PC-9 (cell line): ENCODE data around the gene GRIN2A. TPM values are rescaled to one million over a fixed set of nuclear protein-coding genes. Genes with fewer than 3 reads are reported as not detected.

Experiments
- BruUV-seq: library from RNA; stranded (reverse); fragments of 400-500 nt; replicated peaks from 2 replicates; lab custom pipeline; 2021; lab: Mats Ljungman, UMichigan
- CTCF ChIA-PET: fragments of 300-600 bp; sonication (Branson Sonifier 250); formaldehyde crosslinking; loops from one replicate; lab custom pipeline; 2022; ENCODE audit warnings: antibody characterized with exemption; lab: Charles Lee
- POLR2A ChIA-PET: fragments of 300-600 bp; sonication (Branson Sonifier 250); formaldehyde crosslinking; loops from one replicate; lab custom pipeline; 2022; ENCODE audit warnings: antibody characterized with exemption; ENCODE audit not compliant: unreplicated experiment; lab: Charles Lee
- DNase-seq, 2 experiments: peaks; one replicate each; pipeline versions ENCODE4 v3.0.0 to v3.0.0-alpha.2; 2015 to 2022; ENCODE audit warnings: mixed read lengths in 1 of 2
- H2AFZ ChIP-seq: fragments of 200-600 bp; sonication (generic); 2 replicates; pipeline ENCODE4 v1.8.1; 2017; ENCODE audit warnings: antibody characterized with exemption
- H3F3A ChIP-seq: fragments of 200-600 bp; sonication (generic); 2 replicates; pipeline ENCODE4 v1.8.1; 2017; ENCODE audit warnings: antibody characterized with exemption, mild to moderate bottlenecking, low read depth; ENCODE audit not compliant: insufficient read depth
- H3K27ac ChIP-seq: fragments of 200-600 bp; sonication (generic); 2 replicates; pipeline ENCODE4 v1.6.1; 2016; ENCODE audit warnings: mixed run types
- H3K27me3 ChIP-seq: fragments of 200-600 bp; sonication (generic); 2 replicates; pipeline ENCODE4 v1.6.1; 2016; ENCODE audit warnings: low read depth, mixed run types; ENCODE audit not compliant: insufficient read depth
- H3K36me3 ChIP-seq: fragments of 200-600 bp; sonication (generic); 2 replicates; pipeline ENCODE4 v1.6.1; 2016; ENCODE audit warnings: low read depth, mixed run types
- H3K4me1 ChIP-seq: fragments of 200-600 bp; sonication (generic); replicated peaks from 2 replicates; pipeline ENCODE4 v1.6.1; 2016; ENCODE audit warnings: mixed run types; ENCODE audit not compliant: insufficient read depth
- H3K4me2 ChIP-seq: fragments of 200-600 bp; sonication (generic); 2 replicates; pipeline ENCODE4 v1.6.1; 2017; ENCODE audit warnings: mixed run types
- H3K4me3 ChIP-seq: fragments of 200-600 bp; sonication (generic); 2 replicates; pipeline ENCODE4 v1.6.1; 2016; ENCODE audit warnings: mixed run types
- H3K79me2 ChIP-seq: fragments of 200-600 bp; sonication (generic); 2 replicates; pipeline ENCODE4 v1.6.1; 2017; ENCODE audit warnings: low read depth, mixed run types
- H3K9me2 ChIP-seq: fragments of 200-600 bp; sonication (generic); 2 replicates; pipeline ENCODE4 v1.8.1; 2017; ENCODE audit warnings: mild to moderate bottlenecking; ENCODE audit not compliant: insufficient read depth
- H3K9me3 ChIP-seq: fragments of 200-600 bp; sonication (generic); 2 replicates; pipeline ENCODE4 v1.8.1; 2016; ENCODE audit warnings: low read depth; ENCODE audit not compliant: insufficient read depth
- H4K20me1 ChIP-seq: fragments of 200-600 bp; sonication (generic); 2 replicates; pipeline ENCODE4 v1.8.1; 2017; ENCODE audit not compliant: insufficient read depth
- EZH2 ChIP-seq: fragments of 200-600 bp; sonication (generic); IDR thresholded peaks from 2 replicates; pipeline ENCODE4 v1.8.0; 2017; ENCODE audit warnings: antibody characterized with exemption, low read depth
- intact Hi-C: fragments of 100-400 bp; cut with micrococcal nuclease; formaldehyde crosslinking; loops from one replicate; pipeline ENCODE4 v1.10.0; 2022; ENCODE audit not compliant: unreplicated experiment
- total RNA-seq: library from RNA; stranded (reverse); gene quantifications from 2 replicates; pipeline ENCODE4 v1.2.3, GENCODE V29; 2021
- TF ChIP-seq, protein P1 (sequence below): fragments of 200-600 bp; sonication (generic); conservative IDR thresholded peaks from 2 replicates; pipeline ENCODE4 v1.6.1; 2017; ENCODE audit warnings: mixed run types, antibody characterized with exemption, mild to moderate bottlenecking, moderate library complexity

Gene GRIN2A
- total RNA-seq, 1 experiment from 2014 or later: not detected

DNA sequence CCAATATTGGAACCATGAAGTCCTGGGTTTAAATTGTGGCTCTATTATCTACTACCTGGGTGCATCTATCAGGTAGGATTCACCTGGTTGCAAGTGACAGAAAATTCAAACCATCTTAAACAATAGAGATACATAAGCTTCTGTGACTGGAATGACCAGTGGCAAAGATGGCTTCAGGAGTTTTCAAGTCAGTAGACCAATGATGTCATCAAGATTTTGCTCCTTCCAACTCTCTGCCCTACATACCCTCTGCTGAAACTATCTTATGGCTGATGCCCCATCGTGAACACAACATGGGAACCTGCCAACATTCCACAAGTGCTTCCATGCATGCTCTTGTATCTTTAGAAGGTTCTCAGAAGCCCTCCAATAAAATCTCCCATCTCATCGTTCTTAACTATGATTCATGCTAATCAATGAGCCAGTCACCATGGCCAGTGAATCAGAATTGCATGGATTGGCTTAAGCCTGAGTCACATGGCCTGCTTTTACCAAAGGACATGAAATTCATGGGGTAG, 180.9 kb downstream of the GRIN2A start:
- Histone ChIP-seq H3K9me3 (no peaks in the 10 kb centered on the region), H3K4me1 (no peaks in the 10 kb centered on the region), H3K27ac (no peak overlapping the region), H2AFZ (no peak overlapping the region), H3K4me3 (no peak overlapping the region), H3F3A (no peaks in the 10 kb centered on the region), H3K9me2 (no peaks in the 10 kb centered on the region), H3K79me2 (no peaks in the 10 kb centered on the region), H4K20me1 (no peaks in the 10 kb centered on the region; the same call in 1 of the 2 replicates), H3K4me2 (no peak overlapping the region), H3K27me3 (0 out of 2 replicates have a peak, but pooled peaks cover 14% of the 10 kb centered on the region), H3K36me3 (no peaks in the 10 kb centered on the region)
- DNase-seq: peak in 1 of 2 experiments; percentile 33
- TF ChIP-seq, protein P1, sequence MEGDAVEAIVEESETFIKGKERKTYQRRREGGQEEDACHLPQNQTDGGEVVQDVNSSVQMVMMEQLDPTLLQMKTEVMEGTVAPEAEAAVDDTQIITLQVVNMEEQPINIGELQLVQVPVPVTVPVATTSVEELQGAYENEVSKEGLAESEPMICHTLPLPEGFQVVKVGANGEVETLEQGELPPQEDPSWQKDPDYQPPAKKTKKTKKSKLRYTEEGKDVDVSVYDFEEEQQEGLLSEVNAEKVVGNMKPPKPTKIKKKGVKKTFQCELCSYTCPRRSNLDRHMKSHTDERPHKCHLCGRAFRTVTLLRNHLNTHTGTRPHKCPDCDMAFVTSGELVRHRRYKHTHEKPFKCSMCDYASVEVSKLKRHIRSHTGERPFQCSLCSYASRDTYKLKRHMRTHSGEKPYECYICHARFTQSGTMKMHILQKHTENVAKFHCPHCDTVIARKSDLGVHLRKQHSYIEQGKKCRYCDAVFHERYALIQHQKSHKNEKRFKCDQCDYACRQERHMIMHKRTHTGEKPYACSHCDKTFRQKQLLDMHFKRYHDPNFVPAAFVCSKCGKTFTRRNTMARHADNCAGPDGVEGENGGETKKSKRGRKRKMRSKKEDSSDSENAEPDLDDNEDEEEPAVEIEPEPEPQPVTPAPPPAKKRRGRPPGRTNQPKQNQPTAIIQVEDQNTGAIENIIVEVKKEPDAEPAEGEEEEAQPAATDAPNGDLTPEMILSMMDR: no peak
- TF ChIP-seq EZH2: no peak
- no TSS peak for BruUV-seq
- ChIA-PET CTCF (no interaction called here), POLR2A (no interaction called here)
- intact Hi-C loops: no loop called here

DNA sequence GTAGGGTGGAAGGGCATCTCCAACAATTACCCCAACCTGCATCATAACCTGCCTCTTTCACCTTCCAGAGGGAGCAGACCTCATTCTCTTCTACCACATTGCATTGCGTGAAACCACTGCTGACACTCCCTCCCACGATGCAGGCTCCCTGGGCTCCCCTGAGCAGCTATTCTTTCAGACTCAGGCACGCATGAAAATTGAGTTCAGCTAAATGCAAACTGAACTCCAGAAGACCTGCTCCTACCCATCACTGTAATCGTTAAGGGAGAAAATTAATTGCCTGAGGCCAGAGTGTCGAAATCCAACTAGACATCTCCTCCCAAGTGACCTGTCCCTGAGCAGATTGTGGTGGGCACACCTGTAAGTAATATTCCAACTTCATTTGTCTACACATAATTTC, 186.0 kb downstream of the GRIN2A start:
- POLR2A ChIA-PET: no interaction called here

DNA sequence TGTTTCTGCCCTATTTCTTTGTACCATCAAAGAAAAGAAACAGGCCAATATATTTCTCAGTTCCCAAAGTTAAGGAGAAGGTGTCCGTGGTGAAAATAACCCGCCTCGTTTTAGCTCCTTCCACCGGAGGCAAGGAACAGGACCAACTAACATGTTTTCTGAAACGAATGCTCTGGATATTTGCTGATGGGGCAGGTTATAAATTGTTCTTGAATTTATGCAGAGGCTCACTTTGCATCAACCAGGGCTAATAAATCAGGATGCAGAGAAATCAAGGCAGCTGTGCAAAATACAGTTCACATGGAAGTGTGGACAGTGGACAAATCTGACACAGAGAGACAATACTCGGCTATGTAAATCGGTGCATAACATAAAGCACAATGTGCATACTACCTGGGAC, 189.8 kb downstream of the GRIN2A start:
- no TSS peak for BruUV-seq
- Histone ChIP-seq H3K9me3 (no peaks in the 10 kb centered on the region), H3K4me1 (no peaks in the 10 kb centered on the region), H4K20me1 (no peaks in the 10 kb centered on the region), H3K27ac (no peak overlapping the region), H3K36me3 (no peaks in the 10 kb centered on the region), H3K4me3 (no peak overlapping the region), H3K4me2 (no peak overlapping the region), H3K9me2 (no peaks in the 10 kb centered on the region), H2AFZ (no peak overlapping the region), H3K27me3 (peaks cover 4% of the 10 kb centered on the region; the same call in 1 of the 2 replicates), H3K79me2 (no peaks in the 10 kb centered on the region), H3F3A (no peaks in the 10 kb centered on the region)
- CTCF ChIA-PET: no interaction called here
- TF ChIP-seq EZH2: no peak
- TF ChIP-seq, protein P1: no peak
- intact Hi-C loops: no loop called here
- POLR2A ChIA-PET: no interaction called here
- no peak for DNase-seq

More for the DNA sequence above, 186.0 kb downstream of the GRIN2A start:
- no TSS peak for BruUV-seq
- Histone ChIP-seq H3F3A (no peaks in the 10 kb centered on the region), H3K4me3 (no peak overlapping the region), H3K9me3 (no peaks in the 10 kb centered on the region), H3K79me2 (no peaks in the 10 kb centered on the region), H3K4me2 (no peak overlapping the region), H4K20me1 (no peaks in the 10 kb centered on the region; the same call in 1 of the 2 replicates), H3K4me1 (no peaks in the 10 kb centered on the region), H3K36me3 (no peaks in the 10 kb centered on the region), H3K9me2 (no peaks in the 10 kb centered on the region), H2AFZ (no peak overlapping the region), H3K27ac (no peak overlapping the region), H3K27me3 (peaks cover 6% of the 10 kb centered on the region; the same call in 1 of the 2 replicates)
- intact Hi-C loops: no loop called here
- TF ChIP-seq, protein P1: no peak
- no peak for TF ChIP-seq EZH2
- no peak for DNase-seq
- CTCF ChIA-PET: no interaction called here
